Pons (tissue), 1 donor: ENCODE measurements around the gene NRARP.

Experiments used
- DNase-seq: peaks from one replicate; pipeline ENCODE4 v3.0.0-alpha.2; 2016; ENCODE audit warnings: low spot score

NRARP gene

DNA sequence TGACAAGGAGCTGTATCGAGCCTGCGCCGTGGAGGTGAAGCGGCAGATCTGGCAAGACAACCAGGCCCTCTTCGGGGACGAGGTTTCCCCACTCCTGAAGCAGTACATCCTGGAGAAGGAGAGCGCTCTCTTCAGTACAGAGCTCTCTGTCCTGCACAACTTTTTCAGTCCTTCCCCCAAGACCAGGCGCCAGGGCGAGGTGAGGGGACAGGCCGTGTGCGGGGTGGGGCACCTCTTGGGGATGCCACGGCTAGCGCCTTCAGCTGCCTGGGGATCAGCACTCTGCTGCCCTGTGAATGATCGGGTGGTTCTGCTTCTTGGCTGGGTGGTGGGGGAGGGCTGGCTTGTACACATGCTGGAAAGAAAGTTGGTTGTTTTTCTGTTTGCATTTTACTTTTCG is 45.2 kb downstream of the NRARP start:
- no peak for DNase-seq

DNA sequence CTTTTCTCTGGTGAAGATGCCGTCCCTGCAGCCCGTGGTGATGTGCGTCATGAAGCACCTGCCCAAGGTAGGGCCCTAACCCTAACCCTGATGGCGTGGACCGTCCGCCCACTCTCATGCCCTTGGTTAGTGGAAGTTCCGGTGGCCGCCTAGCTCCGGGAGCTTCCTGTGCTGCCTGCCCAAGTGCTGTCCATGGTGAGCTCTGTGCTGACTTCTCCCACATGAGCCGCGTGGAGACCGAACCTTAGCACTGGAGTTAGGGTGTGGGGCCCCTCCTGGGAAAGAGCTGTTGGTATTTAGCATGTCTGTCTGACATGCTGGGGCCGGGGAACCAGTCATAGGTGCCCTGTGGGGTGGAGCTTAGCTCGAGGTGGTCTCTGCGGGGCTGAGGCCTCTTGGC is 45.7 kb downstream of the NRARP start:
- DNase-seq, result no peak

DNA sequence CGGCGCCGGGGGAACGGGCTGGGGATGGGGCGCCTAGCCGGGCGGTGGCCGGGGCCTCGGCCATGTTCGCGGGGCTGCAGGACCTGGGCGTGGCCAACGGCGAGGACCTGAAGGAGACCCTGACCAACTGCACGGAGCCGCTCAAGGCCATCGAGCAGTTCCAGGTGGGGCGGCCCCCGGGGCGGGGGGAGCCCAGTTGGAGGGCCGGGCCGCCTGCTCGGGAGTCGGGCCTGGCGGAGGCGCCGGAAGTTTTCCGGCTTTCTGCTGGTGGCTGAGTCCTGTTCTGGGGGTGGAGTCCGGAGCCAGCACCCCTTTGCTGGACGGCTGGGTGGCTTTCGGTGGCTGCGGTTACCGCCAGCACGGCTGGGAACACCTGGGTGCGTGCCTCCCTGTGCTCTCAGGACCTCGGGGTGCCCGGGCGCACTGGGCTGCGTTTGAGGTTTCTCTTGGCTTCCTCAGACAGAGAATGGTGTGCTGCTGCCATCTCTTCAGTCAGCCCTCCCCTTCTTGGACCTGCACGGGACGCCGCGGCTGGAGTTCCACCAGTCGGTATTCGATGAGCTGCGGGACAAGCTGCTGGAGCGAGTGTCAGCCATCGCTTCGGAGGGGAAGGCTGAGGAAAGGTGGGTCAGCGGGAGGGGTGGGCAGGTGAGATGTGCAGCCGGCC is 46.5 kb downstream of the NRARP start:
- no peak for DNase-seq

DNA sequence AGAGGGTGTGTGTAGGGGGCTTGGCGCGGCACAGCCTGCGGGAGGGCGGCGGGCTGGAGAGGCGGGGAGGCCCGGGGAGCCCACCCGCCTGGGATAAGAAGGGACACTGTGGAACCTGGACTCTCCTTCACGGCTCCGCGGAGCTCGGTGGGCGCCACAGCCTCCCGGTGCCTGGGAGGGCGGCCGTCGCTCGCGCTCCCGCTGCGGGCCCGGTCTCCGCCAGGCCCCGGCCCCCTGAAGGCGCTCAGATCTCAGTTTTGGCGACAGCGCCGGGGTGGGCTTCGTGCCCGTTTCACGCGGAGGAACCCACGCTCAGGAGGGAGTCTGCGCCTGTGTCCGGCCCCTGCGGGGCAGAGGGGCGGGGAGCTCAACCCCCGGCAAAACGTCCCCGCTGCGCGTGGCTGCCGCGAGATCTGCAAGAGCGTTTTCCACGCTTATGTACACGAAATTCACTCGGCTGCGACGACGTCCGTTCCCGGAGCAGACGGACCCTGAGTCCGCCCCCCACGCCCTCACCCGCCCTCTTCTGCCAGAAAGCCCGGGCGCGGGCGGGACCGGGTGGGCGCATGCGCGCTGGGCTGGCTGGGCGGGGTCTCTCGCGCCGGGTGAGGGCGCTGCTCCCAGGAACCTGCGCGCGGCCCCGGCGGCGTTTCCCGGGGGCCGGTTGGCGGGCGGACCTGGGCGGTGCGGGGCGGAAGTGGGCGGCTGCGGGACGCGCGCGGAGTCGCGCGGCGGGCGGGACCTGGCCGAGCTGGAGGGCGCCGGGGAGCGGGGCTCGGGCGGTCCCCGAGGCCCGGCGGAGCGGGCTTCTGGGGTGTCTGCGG is 47.2 kb downstream of the NRARP start, which contains the start of gene NELFB:
TSS of gene NELFB (plus strand) at position 704 of the 824 bp plus-strand sequence.
- peak; percentile 81 for DNase-seq

DNA sequence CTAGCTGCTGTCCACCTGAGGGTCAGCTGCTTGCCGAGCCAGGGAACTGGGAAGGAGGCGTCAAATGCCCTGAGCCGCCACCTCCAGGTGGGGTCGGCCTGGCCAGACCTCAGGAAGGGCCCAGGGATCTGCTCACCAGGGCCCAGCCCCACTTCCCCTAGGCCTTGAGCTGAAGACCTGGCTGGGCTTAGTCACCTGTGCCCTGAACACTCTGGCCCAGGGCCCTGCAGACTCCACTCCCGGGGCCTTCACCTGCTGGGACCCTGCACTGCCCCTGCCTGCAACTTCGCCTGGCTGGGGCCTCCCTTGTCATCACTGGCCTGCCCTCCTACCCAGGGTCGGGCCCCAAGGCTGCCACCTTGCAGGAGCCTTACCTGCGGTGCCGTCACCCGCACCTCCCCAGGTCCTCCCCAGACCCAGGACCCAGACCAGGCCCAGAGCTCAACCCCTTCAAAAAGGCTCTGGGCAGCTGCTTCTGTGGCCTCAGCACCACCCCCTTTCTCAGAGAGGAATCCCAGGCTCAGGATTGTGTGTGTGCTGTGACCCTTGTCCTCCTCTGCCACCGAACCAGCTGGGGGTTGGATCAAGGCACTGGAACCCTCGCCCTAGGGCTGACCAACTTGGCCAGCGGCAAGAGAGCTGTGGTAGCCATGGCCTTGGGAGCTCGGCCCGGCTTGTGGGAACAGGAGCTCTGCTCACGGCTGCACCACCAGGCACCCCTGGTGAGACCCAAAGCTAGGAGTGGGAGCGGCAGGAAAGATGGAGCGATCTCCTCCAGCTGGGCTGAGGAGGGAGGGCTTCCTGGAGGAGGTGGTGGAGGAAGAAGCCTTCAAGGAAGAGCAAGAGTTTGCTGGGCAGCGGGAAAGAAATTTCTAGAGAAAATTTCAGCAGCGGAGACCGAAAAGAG is 48.1 kb downstream of the NRARP start:
- no peak for DNase-seq

DNA sequence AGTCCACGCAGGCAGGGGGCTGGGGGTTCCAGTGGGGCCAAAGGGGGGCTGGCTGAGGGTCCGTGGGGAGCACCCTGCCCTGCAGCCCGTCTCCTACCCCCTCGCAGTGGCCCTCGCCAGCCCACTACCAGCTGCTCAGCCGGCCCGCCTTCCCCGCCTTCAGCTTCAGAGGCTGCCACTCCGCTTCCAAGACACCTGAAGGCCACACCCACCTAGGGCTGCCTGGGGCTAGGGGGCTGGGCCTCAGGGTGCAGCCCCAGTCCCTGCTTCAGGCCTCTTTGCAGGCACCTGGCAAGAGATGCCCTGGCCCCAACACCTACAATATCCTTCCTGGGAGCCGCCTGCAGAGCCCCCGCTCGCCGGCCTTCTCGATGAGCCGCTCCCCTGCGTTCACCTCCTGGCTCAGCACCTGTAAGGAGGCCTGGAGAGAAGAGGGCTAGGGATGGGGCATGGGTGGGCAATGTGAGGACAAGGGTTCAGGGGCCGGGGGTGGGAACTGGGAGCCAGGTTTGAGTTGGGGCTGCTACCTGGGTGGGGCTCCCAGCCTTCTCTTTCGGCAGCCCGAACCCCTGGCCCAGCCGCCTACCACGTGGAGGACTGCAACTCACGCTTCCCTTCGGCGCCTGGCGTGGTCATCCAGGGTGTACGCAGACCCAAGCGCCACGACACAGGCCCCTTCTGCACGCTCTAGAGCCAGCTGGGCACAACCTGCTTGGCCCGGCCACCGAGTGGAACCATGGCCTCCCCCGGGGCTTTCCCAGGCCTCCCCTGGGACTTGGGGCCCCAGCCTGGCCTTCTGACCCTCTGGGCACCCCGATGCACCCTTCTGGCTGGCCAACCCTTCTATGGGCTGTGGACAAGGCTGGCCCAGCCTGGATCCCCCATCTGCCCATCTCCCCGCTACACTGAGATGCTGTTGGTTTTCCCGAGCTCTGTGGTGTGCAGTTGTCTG is 49.2 kb downstream of the NRARP start:
- DNase-seq, result no peak

DNA sequence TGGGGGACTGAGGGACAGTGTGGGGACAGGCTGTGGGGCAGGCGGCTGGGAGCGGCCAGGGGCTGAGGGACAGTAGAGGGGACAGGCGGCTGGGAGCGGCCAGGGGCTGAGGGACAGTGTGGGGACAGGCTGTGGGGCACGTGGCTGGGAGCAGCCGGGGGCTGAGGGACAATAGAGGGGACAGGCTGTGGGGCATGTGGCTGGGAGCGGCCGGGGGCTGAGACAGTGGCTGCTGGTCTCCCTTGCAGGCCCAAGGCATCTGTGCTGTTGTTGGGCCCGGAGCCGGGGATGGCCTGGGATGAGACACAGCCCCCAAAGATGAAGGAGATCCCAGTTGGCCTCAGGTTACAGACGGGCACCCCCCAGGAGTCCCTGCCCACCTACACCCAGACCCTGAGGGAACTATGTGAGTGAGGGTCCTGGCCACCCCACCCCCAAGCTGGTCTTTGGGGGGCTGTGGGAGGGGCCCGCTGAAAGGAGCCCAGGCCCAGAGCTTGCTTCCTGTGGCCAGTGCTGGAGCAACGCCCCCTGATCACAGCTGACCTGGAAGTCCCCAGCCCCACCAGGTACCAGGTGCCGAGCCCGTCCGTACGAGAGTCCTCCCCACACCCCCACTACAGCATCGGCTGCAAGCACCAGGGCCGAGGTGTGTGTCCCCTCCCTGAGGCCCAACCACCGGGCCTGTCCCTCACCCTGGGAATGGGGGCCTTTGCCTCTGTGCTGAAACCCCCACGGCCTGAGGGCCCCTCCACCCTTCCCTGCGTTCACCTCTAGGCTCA is 50.4 kb downstream of the NRARP start:
- DNase-seq, result no peak

DNA sequence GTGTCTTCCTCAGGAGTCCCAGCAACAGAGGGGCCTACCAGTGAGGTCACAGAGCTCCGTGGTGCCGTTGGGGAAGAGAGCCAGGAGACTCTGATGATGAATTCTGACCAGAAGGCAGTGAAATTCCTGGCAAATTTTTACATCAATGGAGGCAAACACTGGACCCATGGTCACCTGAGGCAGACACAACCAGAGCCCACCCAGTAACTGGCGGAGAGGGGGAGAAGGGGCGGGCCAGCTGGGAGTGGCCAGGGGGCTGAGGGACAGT is 50.9 kb downstream of the NRARP start, which contains the start of gene STPG3:
TSS of gene STPG3 (plus strand) at position 93 of the 268 bp plus-strand sequence. CDS start at position 94, 1 bp downstream.
- DNase-seq, result no peak

DNA sequence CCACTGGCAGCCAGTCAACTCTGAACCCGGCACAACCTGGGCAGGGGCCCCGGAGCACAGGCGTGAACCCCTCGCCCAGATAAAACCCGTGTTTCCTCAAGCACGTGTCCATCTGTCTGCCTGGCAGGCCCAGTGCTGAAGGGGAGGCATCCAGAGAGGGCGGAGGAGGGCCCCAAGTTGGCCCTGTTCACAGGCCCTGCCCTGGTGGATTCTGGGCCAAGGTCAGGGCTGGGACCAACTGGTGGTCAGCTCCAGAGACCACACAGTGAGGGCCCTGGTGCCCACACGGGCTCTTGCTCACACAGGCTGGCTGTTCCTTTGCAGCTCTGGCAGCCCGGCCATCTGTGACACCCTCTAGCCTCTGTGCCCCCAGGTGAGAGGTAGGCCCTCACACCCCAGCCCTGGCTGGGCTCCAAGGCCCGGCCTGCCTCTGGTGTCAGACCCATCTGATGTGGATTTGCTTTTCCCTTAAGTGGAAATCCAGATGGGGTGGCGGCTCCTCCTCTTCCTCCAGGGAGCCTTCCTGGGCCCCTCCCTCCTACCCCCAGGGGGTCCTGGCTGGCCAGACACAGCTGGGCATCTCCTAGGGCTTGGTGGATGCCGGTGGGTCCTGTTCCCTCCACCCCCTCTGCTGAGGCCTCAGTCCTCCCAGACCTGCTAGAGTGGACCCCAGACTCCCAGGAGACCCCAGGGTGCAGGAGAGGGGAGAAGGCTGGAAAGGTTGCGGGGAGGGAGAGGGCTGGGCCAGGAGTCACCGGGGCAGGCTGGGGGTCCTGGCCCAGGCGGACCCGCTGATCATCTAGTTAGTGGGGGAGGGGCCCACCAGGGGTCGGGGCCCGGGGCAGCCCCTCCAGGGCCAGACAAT is 51.5 kb downstream of the NRARP start:
- no peak for DNase-seq
